ENCODE results near the gene DAZAP1.

Gene DAZAP1

DNA sequence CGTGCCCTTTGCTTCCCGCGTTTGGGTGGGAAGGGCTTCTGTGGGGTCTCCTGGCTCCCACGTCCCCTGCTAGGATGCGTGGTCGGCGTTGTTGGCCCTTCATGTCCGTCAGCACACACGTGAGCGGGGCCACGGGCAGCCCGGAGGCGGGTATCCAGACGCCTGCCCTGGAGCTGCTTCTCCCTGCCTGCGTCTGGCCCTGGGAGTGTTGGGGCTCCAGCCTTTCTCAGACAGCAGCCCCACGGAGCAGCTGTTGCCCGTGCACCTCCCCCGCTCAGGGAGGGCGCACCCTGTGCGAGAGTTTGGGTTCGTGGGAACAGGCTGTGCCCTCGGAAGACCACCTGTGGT is 14.5 kb downstream of the DAZAP1 start:
- H3K36me3 Mint-ChIP-seq, result peaks cover 66% of the 10 kb centered on the region
- H3K4me1 Mint-ChIP-seq, result peaks cover 34% of the 10 kb centered on the region
- ATAC-seq, result no peak

DNA sequence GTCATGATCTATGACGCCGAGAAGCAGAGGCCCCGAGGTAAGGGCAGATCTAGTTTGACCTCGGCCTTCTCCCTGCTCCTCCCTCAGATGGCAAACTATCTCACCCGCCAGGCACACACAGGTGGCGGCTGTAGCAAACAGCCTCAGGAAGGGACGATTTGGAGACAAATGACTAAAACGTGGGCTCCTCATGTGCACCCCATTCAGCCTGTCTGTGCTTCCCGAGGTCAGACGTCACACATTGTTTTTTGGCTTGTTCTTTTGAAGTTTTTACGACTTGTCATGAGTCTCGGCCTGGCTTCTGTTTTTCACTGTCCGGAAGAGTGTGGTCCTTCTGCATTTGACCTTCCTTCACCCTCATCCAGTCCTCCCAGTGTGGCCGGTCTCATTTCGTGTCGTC is 15.0 kb downstream of the DAZAP1 start:
- no peaks in the 10 kb centered on the region for H3K9me3 Mint-ChIP-seq
- ATAC-seq, result no peak
- no peak overlapping the region for H3K27ac Mint-ChIP-seq
- H3K27me3 Mint-ChIP-seq, result no peaks in the 10 kb centered on the region
- H3K4me3 Mint-ChIP-seq, result no peak overlapping the region
- H3K4me1 Mint-ChIP-seq, result peaks cover 30% of the 10 kb centered on the region
- peaks cover 70% of the 10 kb centered on the region for H3K36me3 Mint-ChIP-seq

More for the DNA sequence above, 14.5 kb downstream of the DAZAP1 start:
- Mint-ChIP-seq H3K27ac (no peak overlapping the region), H3K27me3 (no peaks in the 10 kb centered on the region), H3K9me3 (no peaks in the 10 kb centered on the region), H3K4me3 (no peak overlapping the region)

DNA sequence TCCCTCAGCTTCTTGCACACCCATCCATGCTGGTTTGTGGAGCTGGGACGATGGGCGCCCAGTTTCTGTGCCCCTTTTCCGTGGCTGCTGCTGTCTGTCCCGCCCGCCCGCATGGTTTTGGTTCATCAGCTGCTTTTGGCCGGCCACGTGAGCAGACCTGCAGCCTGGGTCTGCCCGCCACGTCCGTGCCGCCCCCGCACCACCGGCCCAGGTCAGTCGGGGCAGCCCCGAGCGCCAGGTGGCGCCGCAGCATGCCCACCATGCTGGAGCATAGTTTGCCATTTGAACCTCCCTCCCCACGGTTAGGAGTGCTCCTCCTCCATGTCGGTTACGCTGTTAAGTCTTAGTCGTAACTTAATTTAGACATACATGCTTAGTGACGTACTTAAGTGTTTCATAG is 15.6 kb downstream of the DAZAP1 start:
- Mint-ChIP-seq H3K27ac (no peak overlapping the region), H3K9me3 (no peaks in the 10 kb centered on the region), H3K36me3 (peaks cover 65% of the 10 kb centered on the region), H3K4me1 (peaks cover 25% of the 10 kb centered on the region), H3K4me3 (no peak overlapping the region), H3K27me3 (no peaks in the 10 kb centered on the region)
- ATAC-seq, result no peak

DNA sequence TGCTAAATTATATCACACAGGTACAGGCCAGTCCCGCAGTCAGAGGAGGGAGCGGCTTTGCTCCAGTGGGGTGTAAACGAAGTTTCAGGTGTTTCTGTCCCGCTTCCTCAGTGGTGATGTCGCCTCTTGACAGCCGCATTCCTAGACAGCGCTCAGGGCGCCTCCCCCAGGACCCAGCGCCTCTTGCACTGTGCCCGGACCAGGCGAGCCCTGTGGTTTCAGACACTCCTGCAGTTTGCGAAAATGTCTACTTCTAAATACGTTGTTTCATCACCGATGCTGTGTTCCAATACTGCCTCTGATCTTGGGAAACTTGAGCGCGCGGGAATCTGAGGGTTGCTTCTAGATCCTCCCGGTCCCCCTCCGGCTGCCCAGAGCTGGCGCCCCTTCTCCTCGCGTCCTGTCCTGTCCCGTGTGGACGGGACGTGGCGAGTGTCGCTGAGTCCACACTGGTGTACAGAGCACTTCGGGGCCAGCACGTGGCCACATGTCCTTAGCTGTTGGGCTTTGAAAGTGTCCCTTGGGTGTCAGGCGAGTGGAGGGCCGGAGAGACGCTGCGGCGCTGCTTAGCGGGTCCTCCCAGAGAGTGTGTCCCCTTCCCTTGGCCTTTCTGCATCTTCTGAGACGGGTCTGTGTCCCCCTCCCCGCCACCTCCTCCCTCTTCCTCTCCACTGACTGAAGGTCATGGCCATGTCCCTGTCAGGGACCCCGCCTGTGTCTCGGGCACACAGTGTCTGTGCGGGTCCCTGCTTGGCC is 16.2 kb downstream of the DAZAP1 start:
- H3K4me1 Mint-ChIP-seq, result peaks cover 25% of the 10 kb centered on the region
- H3K9me3 Mint-ChIP-seq, result no peaks in the 10 kb centered on the region
- peaks cover 65% of the 10 kb centered on the region for H3K36me3 Mint-ChIP-seq
- H3K4me3 Mint-ChIP-seq, result no peak overlapping the region
- H3K27ac Mint-ChIP-seq, result no peak overlapping the region
- ATAC-seq, result no peak
- H3K27me3 Mint-ChIP-seq, result no peaks in the 10 kb centered on the region

DNA sequence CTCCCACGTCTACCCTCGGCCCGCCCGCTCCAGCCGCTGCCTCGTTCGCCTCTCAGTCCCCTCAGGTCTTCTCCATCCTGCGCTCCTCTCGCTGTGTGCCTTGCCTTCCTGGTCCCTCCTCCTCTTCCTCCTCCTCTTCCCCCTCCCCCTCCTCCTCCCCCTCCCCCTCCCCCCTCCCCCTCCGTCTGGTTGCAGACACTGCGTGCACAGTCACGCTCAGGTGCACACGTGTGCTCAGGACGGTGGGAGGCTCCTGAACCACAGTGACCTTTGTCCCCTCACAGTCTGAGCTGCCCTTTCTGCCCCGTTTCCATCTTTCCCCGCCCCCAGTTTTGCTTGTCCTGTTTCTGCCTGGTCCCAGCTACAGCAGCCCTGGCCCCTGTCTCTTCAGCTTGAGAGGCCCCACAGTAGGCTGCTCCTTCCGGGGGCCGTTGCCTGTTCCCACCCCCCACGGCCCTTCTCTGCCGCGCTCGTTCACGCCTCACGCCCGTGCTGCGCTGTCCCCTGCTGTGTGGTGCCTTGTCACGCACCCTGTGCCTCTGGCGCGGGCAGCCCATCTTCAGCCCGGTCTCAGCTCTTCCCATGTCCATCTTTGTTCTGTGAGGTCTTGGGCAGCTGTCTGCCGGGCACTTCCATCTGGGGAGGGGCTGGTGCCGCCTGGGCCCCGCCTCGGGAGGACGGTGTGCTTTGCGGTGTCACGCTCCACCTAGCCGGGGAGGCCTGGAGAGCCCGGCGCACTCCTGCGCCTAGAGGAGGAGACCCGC is 17.0 kb downstream of the DAZAP1 start:
- H3K4me1 Mint-ChIP-seq, result peaks cover 20% of the 10 kb centered on the region
- H3K36me3 Mint-ChIP-seq, result peaks cover 58% of the 10 kb centered on the region
- no peak for ATAC-seq
- no peak overlapping the region for H3K4me3 Mint-ChIP-seq
- no peaks in the 10 kb centered on the region for H3K27me3 Mint-ChIP-seq
- H3K27ac Mint-ChIP-seq, result no peak overlapping the region
- no peaks in the 10 kb centered on the region for H3K9me3 Mint-ChIP-seq

DNA sequence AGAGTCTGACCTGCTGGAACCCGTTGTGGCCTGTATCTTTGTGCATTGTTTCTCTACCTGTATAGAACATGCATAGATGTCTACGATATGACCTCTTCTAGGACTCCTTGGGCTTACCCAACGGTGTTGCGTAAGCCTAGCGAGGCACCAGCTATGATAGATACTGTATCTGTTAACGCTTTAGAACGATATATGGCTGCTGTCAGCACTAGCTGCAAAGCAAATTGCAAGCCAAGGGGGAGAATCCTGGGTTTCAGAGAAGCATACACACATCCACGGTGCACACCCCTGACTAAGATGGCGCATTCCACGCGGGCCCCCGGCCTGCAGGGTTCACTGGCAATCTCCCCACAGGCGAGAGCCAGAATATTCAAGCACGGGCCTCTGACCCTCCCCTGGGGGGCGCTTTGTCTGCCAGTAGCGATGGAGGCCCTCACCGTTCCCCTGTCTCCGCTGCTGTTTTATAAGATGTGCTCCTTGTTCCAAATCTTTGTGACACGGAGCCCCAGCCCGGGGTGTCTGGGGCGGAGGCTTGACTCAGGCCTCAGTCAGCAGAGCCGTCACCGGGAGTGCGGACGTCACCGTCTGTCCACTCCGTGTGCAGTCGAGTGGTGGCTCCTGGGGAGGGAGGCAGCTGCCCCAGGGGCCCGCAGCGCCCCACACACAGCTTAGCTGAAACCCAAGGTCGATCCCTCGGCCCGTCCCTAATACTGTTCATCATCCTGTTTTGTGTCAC is 17.9 kb downstream of the DAZAP1 start:
- ATAC-seq, result no peak
- Mint-ChIP-seq H3K27ac (no peak overlapping the region), H3K36me3 (peaks cover 59% of the 10 kb centered on the region), H3K27me3 (no peaks in the 10 kb centered on the region), H3K4me3 (no peak overlapping the region), H3K9me3 (no peaks in the 10 kb centered on the region), H3K4me1 (peaks cover 18% of the 10 kb centered on the region)

DNA sequence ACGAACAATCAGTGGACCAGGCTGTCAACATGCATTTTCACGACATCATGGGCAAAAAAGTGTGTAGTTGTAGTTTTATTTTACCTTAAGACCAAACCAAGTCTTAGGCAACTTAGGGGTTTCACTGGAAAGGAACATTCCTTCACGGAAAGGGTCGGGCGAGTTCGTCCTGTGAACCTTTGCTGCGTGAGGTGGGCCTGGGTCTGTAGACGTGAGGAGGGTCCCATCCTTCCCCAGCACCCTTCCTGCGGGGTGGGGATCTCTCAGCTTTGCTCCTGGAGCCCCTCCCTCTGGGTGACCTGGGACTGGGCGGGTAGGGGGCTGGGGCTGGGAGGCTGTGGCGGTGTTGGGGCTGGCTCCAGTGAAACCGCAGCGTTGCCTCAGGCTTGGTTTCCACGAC is 18.5 kb downstream of the DAZAP1 start:
- no peak for ATAC-seq
- Mint-ChIP-seq H3K36me3 (peaks cover 54% of the 10 kb centered on the region), H3K4me3 (no peak overlapping the region), H3K27ac (no peak overlapping the region), H3K27me3 (no peaks in the 10 kb centered on the region), H3K9me3 (no peaks in the 10 kb centered on the region), H3K4me1 (peaks cover 18% of the 10 kb centered on the region)

DNA sequence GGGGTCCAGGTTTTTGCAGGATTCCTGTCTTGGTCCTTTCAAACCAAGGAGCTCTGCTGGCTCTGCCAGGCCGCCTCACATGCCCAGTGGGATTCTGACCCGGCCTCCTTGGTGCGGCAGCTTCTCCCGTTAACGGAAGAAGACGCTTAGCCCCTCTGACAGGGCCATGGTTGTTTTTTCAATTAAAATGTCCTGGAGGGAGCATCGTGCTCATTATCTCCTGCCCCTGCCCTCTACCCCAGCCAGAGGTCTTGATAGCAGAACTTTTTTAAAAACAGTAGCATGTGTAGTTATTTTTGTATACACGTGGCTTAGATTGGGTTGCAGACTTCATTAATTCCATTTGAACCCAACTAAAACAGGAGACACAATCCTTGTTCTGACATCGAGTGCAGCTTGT is 19.4 kb downstream of the DAZAP1 start:
- no peak for ATAC-seq
- Mint-ChIP-seq H3K27ac (no peak overlapping the region), H3K36me3 (peaks cover 53% of the 10 kb centered on the region), H3K4me3 (no peak overlapping the region), H3K4me1 (peaks cover 18% of the 10 kb centered on the region), H3K9me3 (no peaks in the 10 kb centered on the region), H3K27me3 (no peaks in the 10 kb centered on the region)

DNA sequence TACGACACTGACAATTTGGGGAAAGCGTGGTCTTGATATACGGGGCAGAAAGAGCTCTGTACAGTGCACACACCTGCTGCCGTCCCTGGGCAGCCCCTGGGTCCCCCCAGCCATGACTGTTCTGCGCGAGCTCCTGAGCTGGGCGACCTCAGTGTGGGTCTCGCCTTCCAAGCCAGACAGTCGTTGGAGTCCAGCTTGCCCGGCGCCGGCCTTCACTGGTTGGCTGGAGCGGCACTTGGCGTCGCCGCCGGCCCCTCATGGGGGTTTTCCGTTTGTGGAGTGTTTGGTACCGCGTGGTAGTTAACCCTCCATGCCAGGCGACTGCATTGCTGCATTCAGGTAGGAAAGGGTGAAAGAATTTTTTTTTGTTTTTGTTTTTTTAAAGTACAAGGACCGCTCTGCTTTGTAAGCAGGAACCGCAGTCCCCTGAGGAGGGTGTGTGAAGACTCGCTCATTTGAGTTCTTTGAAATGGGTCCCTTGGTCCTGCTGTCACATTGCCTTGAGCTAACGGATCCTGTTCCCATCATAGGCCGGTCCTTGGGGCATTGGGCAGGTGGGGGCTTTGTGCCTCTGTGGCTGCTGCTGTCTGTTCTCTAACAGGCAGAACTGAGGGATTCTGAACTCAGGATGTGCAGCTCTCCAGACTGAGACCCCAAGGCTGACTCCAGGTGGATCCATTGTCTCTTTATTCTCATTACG is 20.0 kb downstream of the DAZAP1 start:
- Mint-ChIP-seq H3K27ac (no peak overlapping the region), H3K27me3 (no peaks in the 10 kb centered on the region), H3K36me3 (peaks cover 56% of the 10 kb centered on the region)

DNA sequence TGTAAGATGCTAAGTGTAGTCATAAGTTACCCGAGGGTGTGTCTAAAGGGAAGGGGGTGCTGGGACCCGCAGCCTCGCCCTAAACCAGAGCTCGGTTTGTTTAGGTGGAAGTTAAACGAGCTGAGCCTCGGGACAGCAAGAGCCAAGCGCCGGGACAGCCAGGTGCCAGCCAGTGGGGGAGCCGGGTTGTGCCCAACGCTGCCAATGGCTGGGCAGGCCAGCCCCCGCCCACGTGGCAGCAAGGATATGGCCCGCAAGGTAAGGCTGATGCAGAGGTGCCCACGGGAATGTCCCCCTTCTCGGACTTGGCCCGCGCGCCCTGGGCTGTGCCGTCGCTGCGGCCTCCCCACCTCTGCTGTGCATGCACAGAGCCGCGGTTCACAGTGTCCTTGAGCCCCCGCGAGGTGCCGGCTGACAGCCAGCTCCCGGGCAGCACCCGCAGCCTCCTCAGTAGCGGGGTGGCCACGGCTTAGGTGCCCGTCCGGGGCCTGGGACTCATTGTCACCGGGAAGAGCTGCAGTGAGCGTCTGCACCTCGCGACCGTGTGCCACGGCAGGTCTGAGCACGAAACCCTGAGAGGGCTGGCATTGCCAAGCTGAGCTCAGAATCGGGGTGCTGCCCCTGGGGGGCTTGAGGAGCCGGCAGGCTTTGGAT is 21.5 kb downstream of the DAZAP1 start:
- H3K27ac Mint-ChIP-seq, result no peak overlapping the region
- no peak for ATAC-seq
- H3K4me1 Mint-ChIP-seq, result peaks cover 5% of the 10 kb centered on the region
- H3K36me3 Mint-ChIP-seq, result peaks cover 45% of the 10 kb centered on the region
- no peaks in the 10 kb centered on the region for H3K27me3 Mint-ChIP-seq
- H3K9me3 Mint-ChIP-seq, result no peaks in the 10 kb centered on the region
- no peak overlapping the region for H3K4me3 Mint-ChIP-seq

More for the DNA sequence above, 20.0 kb downstream of the DAZAP1 start:
- Mint-ChIP-seq H3K9me3 (no peaks in the 10 kb centered on the region), H3K4me1 (peaks cover 18% of the 10 kb centered on the region), H3K4me3 (no peak overlapping the region)
- no peak for ATAC-seq

DNA sequence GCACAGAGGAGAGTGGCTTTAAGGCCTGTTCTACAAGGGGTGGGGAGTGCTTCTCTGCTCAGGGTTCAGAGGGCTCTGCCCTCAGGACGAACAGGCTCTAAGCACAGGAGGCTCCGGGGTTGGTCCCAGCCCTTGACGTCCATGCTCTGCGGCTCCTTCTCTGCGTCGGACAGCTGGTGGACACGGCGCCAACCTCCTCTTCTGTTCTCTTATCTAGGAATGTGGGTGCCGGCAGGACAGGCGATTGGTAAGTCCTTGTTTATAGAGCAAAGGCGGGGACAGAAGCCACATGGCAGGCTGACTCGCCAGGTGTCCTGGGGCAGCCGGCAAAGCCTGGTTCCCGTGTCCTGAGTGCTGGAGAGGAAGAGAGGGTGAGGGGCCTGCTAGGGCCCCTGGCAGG is 22.4 kb downstream of the DAZAP1 start:
- Mint-ChIP-seq H3K9me3 (no peaks in the 10 kb centered on the region), H3K4me3 (no peak overlapping the region), H3K27ac (no peak overlapping the region), H3K4me1 (peaks cover 3% of the 10 kb centered on the region), H3K36me3 (peaks cover 36% of the 10 kb centered on the region), H3K27me3 (no peaks in the 10 kb centered on the region)
- no peak for ATAC-seq

DNA sequence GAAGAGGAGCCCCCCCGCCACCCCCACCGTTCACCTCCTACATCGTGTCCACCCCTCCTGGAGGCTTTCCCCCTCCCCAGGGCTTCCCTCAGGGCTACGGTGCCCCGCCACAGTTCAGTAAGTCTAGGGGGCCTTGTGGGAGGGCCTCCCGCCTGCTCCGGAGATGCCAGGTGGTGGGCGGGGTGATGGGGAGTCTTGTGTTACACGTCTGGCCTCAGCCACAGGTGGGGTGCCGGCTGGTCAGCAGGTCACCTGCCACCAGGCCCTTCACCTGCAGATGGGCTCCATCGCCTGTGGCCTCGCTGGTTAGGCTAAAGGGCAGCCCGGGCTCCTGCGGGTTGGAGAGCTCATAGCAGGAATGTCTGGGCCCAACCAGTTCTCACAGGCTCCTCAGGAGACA is 22.9 kb downstream of the DAZAP1 start:
- no peak for ATAC-seq
- no peak overlapping the region for H3K27ac Mint-ChIP-seq
- H3K4me1 Mint-ChIP-seq, result no peaks in the 10 kb centered on the region
- no peaks in the 10 kb centered on the region for H3K9me3 Mint-ChIP-seq
- peaks cover 32% of the 10 kb centered on the region for H3K36me3 Mint-ChIP-seq
- no peaks in the 10 kb centered on the region for H3K27me3 Mint-ChIP-seq
- H3K4me3 Mint-ChIP-seq, result no peak overlapping the region

DNA sequence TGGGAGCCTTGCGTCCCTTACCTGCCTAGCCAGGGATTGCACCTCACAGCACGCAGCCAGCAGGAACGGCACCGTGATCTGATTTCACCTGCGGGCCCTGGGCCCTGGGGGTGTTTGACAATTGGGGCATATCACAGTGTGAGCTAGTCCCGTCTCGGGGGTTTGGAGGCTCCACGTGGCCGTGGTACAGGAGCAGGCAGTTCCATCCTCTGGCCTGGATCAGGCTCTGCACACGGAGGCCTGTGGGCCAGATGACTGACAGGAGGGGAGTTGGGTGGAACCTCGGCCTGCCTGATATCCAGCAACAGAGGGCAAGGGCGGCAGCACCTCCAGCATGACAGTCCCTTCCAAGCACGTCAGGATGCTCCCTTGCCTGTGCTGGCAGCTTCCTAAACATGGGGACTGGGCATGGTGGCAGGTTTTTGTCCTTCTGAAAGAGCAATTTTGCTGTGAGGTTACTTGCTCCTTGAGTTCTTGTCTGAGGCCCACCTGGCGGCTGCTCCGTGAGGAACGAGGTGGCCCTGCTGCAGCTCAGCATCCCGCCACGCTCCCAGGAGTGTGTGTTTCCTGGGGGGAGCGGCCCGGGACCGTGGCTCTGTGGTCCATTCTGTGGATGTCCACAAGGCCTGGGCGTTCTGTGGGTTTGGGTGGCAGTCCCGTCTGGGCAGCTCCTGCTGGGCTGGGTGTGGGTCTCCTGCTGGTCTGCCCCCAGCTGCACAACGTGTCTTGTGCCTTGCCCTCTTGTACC is 24.5 kb downstream of the DAZAP1 start:
- no peak overlapping the region for H3K27ac Mint-ChIP-seq
- no peak overlapping the region for H3K4me3 Mint-ChIP-seq
- H3K9me3 Mint-ChIP-seq, result no peaks in the 10 kb centered on the region
- no peaks in the 10 kb centered on the region for H3K4me1 Mint-ChIP-seq
- H3K36me3 Mint-ChIP-seq, result peaks cover 28% of the 10 kb centered on the region
- H3K27me3 Mint-ChIP-seq, result no peaks in the 10 kb centered on the region
- ATAC-seq, result no peak

DNA sequence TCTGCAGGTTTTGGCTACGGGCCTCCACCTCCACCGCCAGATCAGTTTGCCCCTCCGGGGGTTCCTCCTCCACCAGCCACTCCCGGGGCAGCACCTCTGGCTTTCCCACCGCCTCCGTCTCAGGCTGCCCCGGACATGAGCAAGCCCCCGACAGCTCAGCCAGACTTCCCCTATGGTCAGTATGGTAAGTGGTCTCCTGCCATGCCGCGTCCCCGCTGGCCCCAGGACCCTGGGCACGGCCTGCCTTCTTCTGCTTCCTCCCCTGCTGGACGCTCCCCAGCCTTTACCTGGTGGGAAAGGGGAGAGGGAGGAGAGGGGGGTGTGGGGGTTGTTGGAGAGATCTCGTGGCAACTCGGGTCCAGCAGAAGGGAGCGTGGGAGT is 25.1 kb downstream of the DAZAP1 start:
- Mint-ChIP-seq H3K36me3 (peaks cover 24% of the 10 kb centered on the region), H3K4me1 (no peaks in the 10 kb centered on the region), H3K27me3 (no peaks in the 10 kb centered on the region), H3K9me3 (no peaks in the 10 kb centered on the region), H3K4me3 (no peak overlapping the region), H3K27ac (no peak overlapping the region)
- no peak for ATAC-seq

All from stimulated activated memory B cell treated with anti-CD40 and anti-IgM and Interleukin-4, amounts not matched to agents 10 μg/mL and 1 μg/mL and 100 μg/mL, for 72 hours (primary cell).